Measurements from ENCODE around the gene DGKI. TPM values are rescaled to one million over a fixed set of nuclear protein-coding genes. Genes with fewer than 3 reads are reported as not detected.

DGKI gene
- total and polyA plus RNA-seq, 10 donors: 0.03 to 1.0 (median 0.45) TPM

GRCh38 chr7:137771679-137772078 is 75.1 kb downstream of the DGKI start:
- Histone ChIP-seq H3K27me3 (replicated peaks in 1 of 7) (peaks cover 0 to under 1% (median 0%) of the 10 kb centered on the region in 7 donors), H3K4me1 (no peaks in the 10 kb centered on the region), H3K36me3 (no peaks in the 10 kb centered on the region), H3K9me3 (no peaks in the 10 kb centered on the region), H3K27ac (no peak overlapping the region), H3K4me3 (no peak overlapping the region)
- TF ChIP-seq POLR2A (IDR thresholded peaks at IDR 0.05) (no peak), POLR2AphosphoS5 (IDR thresholded peaks at IDR 0.05) (no peak)
- TF ChIP-seq, protein P1, sequence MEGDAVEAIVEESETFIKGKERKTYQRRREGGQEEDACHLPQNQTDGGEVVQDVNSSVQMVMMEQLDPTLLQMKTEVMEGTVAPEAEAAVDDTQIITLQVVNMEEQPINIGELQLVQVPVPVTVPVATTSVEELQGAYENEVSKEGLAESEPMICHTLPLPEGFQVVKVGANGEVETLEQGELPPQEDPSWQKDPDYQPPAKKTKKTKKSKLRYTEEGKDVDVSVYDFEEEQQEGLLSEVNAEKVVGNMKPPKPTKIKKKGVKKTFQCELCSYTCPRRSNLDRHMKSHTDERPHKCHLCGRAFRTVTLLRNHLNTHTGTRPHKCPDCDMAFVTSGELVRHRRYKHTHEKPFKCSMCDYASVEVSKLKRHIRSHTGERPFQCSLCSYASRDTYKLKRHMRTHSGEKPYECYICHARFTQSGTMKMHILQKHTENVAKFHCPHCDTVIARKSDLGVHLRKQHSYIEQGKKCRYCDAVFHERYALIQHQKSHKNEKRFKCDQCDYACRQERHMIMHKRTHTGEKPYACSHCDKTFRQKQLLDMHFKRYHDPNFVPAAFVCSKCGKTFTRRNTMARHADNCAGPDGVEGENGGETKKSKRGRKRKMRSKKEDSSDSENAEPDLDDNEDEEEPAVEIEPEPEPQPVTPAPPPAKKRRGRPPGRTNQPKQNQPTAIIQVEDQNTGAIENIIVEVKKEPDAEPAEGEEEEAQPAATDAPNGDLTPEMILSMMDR (IDR thresholded peaks at IDR 0.05 in 8 of 11, conservative IDR thresholded peaks at IDR 0.05 in 3 of 11): no peak
- WGBS, 5 donors: 72 to 84% (median 79%) methylated on average over 7 of the region's 7 CpGs
- intact Hi-C loops (cut with DNase I; ENCODE audit: low total_unique reads): no loop called here
- no peak for DNase-seq

DNA sequence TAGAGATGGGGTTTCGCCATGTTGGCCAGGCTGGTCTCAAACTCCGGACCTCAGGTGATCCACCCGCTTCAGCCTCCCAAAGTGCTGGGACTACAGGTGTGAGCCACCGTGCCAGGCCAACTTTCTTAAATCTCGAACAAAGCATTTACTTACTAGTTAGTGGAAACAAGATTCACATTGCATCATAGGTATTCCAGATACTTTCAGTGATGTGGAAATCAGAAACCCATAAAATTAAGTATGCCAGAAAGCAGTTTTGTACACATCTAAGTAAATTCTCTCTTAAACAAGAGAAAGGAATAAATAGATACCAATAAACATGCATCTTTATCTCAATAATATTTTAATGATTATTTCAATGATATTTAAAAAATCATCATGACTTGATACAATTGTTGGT is 75.5 kb downstream of the DGKI start:
- Histone ChIP-seq H3K4me3 (no peak overlapping the region), H3K36me3 (no peaks in the 10 kb centered on the region), H3K27me3 (replicated peaks in 1 of 7) (no peaks in the 10 kb centered on the region), H3K9me3 (no peaks in the 10 kb centered on the region), H3K27ac (no peak overlapping the region), H3K4me1 (no peaks in the 10 kb centered on the region)
- intact Hi-C loops (cut with DNase I; ENCODE audit: low total_unique reads): no loop called here
- WGBS, 5 donors: 92 to 99% (median 94%) methylated on average over 5 of the region's 5 CpGs
- no peak for TF ChIP-seq POLR2AphosphoS5 (IDR thresholded peaks at IDR 0.05)
- no peak for TF ChIP-seq POLR2A (IDR thresholded peaks at IDR 0.05)
- TF ChIP-seq, protein P1 (IDR thresholded peaks at IDR 0.05 in 8 of 11, conservative IDR thresholded peaks at IDR 0.05 in 3 of 11): no peak
- DNase-seq: no peak

- H3K27ac ChIP-seq: no peak overlapping the region
- no peaks in the 10 kb centered on the region for H3K9me3 ChIP-seq
- no peaks in the 10 kb centered on the region for H3K4me1 ChIP-seq
- 59 to 76% (median 70%) methylated on average over 6 of the region's 6 CpGs for WGBS, 5 donors
- H3K4me3 ChIP-seq: no peak overlapping the region
- TF ChIP-seq POLR2AphosphoS5 (IDR thresholded peaks at IDR 0.05): no peak
- TF ChIP-seq, protein P1 (IDR thresholded peaks at IDR 0.05 in 8 of 11, conservative IDR thresholded peaks at IDR 0.05 in 3 of 11): no peak
- no peak for TF ChIP-seq POLR2A (IDR thresholded peaks at IDR 0.05)
- H3K36me3 ChIP-seq: no peaks in the 10 kb centered on the region
- intact Hi-C loops (cut with DNase I; ENCODE audit: low total_unique reads): no loop called here
- no peaks in the 10 kb centered on the region for H3K27me3 ChIP-seq (replicated peaks in 1 of 7)
- no peak for DNase-seq
These were observed 78.4 kb downstream of the DGKI start for GRCh38 chr7:137768366-137768765.

GRCh38 chr7:137762334-137762733 is 84.4 kb downstream of the DGKI start:
- H3K4me1 ChIP-seq: no peaks in the 10 kb centered on the region
- no peaks in the 10 kb centered on the region for H3K36me3 ChIP-seq
- WGBS, 5 donors: 77 to 87% (median 80%) methylated on average over 2 of the region's 2 CpGs
- intact Hi-C loops (cut with DNase I; ENCODE audit: low total_unique reads): no loop called here
- H3K4me3 ChIP-seq: no peak overlapping the region
- no peaks in the 10 kb centered on the region for H3K27me3 ChIP-seq (replicated peaks in 1 of 7)
- no peak for TF ChIP-seq POLR2AphosphoS5 (IDR thresholded peaks at IDR 0.05)
- TF ChIP-seq, protein P1 (IDR thresholded peaks at IDR 0.05 in 8 of 11, conservative IDR thresholded peaks at IDR 0.05 in 3 of 11): no peak
- TF ChIP-seq POLR2A (IDR thresholded peaks at IDR 0.05): no peak
- H3K9me3 ChIP-seq: no peaks in the 10 kb centered on the region
- no peak for DNase-seq
- no peak overlapping the region for H3K27ac ChIP-seq

Measured in spleen (tissue), 11 donors.